ENCODE measurements around the gene CTNNA2.
A peak's percentile ranks its signal among the peaks of the same experiment; 100 is the strongest.

Gene CTNNA2

DNA sequence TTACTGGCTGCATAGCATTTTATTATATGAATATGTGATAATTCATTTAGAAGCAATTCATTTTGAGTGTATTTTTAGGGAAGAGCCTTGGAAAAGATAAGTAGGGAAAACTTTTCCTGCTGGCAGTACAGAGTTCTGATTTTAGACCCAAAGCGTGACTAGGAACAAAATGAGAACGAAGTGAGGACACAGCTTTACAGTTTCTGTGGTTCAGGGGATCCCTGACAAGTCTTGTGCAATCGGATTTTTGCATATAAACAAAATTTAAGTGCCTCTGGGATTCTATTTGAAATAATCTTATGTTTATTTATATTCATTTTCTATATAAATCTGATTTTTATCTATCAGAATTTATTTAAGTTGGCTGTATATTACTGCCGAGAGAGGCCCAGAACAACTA is 402.6 kb downstream of the CTNNA2 start:
- POLR2A ChIA-PET = no interaction called here
- TF ChIP-seq, protein P1, sequence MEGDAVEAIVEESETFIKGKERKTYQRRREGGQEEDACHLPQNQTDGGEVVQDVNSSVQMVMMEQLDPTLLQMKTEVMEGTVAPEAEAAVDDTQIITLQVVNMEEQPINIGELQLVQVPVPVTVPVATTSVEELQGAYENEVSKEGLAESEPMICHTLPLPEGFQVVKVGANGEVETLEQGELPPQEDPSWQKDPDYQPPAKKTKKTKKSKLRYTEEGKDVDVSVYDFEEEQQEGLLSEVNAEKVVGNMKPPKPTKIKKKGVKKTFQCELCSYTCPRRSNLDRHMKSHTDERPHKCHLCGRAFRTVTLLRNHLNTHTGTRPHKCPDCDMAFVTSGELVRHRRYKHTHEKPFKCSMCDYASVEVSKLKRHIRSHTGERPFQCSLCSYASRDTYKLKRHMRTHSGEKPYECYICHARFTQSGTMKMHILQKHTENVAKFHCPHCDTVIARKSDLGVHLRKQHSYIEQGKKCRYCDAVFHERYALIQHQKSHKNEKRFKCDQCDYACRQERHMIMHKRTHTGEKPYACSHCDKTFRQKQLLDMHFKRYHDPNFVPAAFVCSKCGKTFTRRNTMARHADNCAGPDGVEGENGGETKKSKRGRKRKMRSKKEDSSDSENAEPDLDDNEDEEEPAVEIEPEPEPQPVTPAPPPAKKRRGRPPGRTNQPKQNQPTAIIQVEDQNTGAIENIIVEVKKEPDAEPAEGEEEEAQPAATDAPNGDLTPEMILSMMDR (IDR thresholded peaks at IDR 0.05; ENCODE audit: control extremely low read depth, extremely low read depth, low read depth, missing control alignments) = no peak
- CTCF ChIA-PET = no interaction called here

DNA sequence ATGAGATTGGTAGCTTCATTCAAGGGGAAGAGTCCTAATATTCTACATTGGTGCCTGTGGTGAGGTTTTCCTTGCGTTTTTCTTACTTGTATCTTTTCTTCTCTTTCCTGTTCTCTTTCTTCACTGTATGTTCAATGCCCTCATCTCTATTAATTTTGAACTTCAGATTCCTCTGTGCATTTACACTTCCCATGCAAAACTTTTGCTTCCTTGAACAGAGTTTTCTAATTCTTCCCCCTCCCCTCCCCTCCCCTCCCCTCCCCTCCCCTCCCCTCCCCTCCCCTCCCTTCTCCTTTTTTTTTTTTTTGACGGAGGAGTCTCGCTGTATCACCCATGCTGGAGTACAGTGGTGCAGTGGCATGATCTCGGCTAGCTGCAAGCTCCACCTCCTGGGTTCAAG is 403.4 kb downstream of the CTNNA2 start:
- TF ChIP-seq, protein P1 (IDR thresholded peaks at IDR 0.05; ENCODE audit: control extremely low read depth, extremely low read depth, low read depth, missing control alignments) = no peak
- ChIA-PET POLR2A (no interaction called here), CTCF (interaction anchor here (1.1 kb wide), 2 partner anchors 10 to 69 kb away, joined by 3 read pairs; no protein-coding TSS in a partner anchor)
- DNase-seq (ENCODE audit: extremely low spot score) = no peak

More for the DNA sequence above, 402.6 kb downstream of the CTNNA2 start:
- no peak for DNase-seq (ENCODE audit: extremely low spot score)

DNA sequence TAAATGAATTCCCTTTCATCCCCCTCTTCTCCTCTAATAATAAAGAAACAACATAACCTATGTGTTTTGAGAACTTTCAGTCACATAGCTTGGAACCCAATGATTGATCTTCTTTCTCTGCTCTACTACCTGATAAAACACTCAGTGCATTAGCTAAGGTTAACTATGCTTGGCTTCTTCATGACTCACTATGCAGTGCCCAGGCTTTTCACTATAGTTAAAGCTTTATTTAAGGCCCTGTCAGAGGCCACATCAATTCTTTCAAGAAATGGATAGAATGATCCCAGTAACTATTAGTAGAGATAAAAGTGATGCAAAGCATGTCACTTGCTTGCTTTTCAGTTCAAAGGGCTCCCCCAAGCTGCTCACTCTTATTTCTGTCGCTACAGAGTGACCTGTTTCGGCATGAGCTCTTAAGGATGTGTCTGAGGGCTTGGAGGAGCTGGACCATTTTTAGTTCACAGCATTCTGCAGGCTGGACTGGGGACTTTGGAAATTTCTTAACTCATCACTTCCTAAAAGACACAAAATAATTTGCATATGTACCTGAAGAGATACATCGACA is 407.7 kb downstream of the CTNNA2 start:
- CTCF ChIA-PET = no interaction called here
- POLR2A ChIA-PET = no interaction called here
- TF ChIP-seq, protein P1 (IDR thresholded peaks at IDR 0.05; ENCODE audit: control extremely low read depth, extremely low read depth, low read depth, missing control alignments) = no peak
- no peak for DNase-seq (ENCODE audit: extremely low spot score)

DNA sequence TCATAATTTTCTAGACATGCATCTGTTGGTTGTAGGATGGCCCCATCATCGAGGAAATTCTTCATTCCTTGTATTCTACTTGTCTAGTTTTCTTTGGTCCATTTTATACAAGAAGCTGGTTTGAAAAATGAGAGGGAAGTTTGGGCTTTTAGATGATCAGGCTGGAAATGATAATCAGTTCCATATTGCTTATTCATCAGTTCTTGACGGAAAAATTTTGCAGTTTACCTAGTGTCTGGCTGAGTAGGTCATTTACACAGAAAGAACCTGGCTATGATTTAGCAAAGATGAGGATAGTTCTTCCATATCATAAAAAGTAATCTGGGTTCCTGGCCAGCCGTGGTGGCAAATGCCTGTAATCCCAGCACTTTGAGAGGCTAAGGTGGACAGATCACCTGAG is 416.8 kb downstream of the CTNNA2 start:
- CTCF ChIA-PET = no interaction called here
- TF ChIP-seq, protein P1 (IDR thresholded peaks at IDR 0.05; ENCODE audit: control extremely low read depth, extremely low read depth, low read depth, missing control alignments) = no peak
- DNase-seq (ENCODE audit: extremely low spot score) = no peak
- POLR2A ChIA-PET = no interaction called here

DNA sequence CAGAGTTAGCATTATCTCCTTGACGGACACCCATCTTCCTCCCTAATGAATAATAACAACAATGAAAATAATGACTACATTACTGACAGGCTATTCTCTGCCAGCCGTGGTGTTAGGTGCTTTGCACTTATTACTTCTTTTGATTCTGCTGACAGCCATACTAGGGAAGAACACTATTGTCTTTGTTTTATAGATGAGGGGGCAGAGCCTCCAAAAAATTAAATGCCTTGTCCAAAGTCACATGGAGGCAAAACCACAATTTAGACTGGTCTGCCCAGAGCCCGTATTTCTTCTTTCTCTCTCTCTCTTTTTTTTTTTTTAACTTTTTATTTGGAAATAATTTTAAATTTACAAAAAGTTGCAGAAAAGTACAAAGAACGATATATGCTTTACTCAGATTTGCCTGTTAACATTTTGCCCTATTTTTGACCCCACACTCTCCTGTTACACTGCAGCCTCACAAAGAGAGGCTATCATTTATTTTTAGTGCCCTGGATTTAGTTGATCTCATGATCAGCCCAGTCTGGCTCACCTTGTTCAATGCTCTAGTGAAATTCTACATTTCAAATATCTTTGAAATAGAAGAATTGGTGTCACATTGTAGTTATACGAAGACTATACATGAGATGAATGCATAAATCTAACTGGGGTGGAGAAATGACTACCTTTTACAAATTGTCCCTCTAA is 422.3 kb downstream of the CTNNA2 start:
- TF ChIP-seq, protein P1 (IDR thresholded peaks at IDR 0.05; ENCODE audit: control extremely low read depth, extremely low read depth, low read depth, missing control alignments) = no peak
- ChIA-PET POLR2A (no interaction called here), CTCF (no interaction called here)
- DNase-seq (ENCODE audit: extremely low spot score) = no peak

DNA sequence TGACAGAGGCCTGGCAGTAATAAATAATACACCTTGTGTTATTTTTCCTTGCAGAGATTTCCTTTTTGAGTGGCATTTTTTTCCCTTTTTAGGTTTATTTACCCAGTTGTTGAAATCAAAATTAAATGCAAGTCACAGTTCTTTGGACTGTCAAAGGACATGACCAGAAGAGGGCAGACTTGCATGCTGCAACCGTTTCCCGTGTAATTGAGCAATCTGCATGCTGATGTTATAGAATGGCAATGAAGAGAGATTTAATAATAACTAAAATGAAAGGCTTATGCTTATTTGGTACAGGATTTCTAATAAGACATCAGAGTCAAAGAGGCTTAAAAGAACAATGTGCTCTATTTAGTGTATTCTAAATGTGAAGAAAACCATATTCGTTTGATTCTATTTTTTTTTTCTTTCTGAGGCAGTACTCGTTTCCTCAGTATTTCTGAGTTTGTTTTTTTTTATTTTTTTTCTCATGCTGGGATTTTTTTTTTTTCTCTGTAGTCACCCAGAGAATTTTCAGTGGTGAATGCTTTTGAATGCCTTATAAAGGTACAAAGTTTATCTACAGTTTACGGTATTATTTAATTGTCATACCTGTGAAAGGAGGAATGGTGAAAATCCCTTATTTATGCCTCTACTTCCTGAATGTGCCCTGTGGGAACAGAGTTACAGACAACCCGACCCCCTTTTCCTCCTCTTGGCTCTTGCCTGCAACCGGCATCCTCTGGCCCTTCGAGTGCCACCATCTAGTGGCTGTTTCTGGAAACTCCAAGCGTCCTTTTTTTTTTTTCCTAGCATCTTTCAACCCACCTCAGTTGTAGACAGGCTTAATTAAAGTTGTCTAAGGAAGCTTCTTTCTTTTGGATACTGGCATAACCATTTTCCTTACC is 423.2 kb downstream of the CTNNA2 start:
- DNase-seq (ENCODE audit: extremely low spot score) = no peak
- ChIA-PET POLR2A (no interaction called here), CTCF (no interaction called here)
- TF ChIP-seq, protein P1 (IDR thresholded peaks at IDR 0.05; ENCODE audit: control extremely low read depth, extremely low read depth, low read depth, missing control alignments) = peak; percentile 80
